ENCODE results near the gene RNF38. TPM values are rescaled to one million over a fixed set of nuclear protein-coding genes. Genes with fewer than 3 reads are reported as not detected.
A peak's percentile ranks its signal among the peaks of the same experiment; 100 is the strongest.
"Not testable (repeated sequence)": the region's sequence is repeated elsewhere in the genome, so short reads cannot be mapped to it uniquely, and the experiment has no call there.

RNF38 gene
- total RNA-seq, 1 experiment from 2014 or later: 6.9 TPM

DNA sequence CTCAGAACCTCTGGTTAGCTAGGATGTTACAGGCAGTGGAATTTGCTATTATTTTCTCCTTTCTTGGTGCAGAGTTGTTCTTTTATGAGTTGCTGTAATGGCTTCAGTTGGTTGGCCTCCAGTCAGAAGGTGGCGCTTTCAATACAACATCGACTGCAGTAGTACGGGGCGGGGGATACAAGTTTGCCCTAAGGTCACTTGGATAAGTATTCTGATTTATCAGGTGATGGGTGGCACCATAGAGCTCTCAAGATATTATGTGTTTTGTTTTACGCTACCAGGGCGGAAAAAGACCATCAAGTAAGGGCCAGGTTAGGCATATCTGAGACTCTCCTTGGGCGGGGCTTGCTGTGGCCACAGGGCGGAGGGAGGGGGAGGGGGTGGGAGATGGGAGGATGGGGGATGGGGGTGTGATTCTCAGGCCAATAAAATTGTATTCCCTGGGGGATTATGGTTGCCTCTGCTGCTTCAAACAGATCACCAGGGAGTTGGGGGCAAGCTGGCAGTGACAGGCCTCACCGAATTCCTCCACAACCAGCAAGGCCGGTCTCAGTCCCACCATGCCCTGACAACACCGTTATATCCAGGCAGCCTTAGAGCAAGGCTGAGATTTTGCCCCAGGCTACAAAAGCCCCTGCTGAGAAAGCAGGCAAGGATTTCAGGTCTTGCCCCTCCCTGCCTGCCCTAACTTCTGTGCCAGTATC is 15.9 kb upstream of the RNF38 start:
- in situ Hi-C loops (cut with HindIII; ENCODE audit: low pct_unique_long_range_greater_than_20kb, low sequenced_read_pairs): no loop called here
- DNase-seq (ENCODE audit: low read depth): no peak

- in situ Hi-C loops (cut with HindIII; ENCODE audit: low pct_unique_long_range_greater_than_20kb, low sequenced_read_pairs); DNase-seq (ENCODE audit: low read depth): not testable (repeated sequence)
These were observed 11.3 kb upstream of the RNF38 start for GRCh38 chr9:36411410-36411809.

DNA sequence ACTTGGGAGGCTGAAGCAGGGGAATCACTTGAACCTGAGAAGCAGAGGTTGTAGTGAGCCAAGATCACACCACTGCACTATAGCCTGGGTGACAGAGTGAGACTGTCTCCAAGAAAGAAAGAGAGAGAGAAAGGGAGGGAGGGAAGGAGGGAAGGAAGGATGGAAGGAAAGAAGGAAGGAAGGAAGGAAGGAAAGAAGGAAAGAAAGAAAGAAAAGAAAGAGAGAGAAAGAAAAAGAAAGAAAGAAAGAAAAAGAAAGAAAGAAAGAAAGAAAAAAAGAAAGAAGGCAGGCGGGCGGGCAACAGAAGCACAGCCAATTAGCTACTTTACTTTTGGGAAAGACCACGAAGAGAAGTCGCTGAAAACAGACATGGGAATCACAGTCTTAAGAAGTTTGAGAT is 9.0 kb upstream of the RNF38 start:
- in situ Hi-C loops (cut with HindIII; ENCODE audit: low pct_unique_long_range_greater_than_20kb, low sequenced_read_pairs); DNase-seq (ENCODE audit: low read depth): not testable (repeated sequence)

DNA sequence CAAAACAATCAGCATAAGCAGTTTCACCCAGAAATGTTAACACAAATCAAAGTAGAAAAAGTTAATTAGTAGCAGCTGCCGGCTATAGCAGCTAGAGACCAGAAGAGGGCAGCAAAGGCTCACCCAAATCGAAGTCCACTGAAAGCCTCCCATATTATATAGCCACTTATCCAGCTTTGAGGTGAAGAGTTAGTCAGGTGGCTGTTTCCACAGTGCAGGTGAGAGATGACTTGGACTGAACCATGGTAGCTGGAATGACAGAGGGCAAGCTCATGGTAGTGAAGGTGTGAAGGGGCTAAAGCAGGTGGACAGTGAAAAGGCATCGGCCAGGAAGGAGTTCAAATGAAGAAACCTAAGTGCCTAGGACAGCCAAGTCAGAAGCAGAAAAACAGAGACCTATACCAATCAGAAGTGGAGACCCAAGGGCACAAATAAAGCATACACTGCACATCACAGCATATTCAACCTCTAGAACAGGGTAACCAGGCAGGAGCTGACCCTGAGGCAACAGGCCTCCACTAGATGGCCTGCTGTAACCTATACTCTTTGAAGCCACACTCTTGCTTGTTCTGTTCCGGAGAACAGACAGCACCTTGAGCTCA is 7.2 kb upstream of the RNF38 start:
- peak; percentile 46 for DNase-seq (ENCODE audit: low read depth)
- in situ Hi-C loops (cut with HindIII; ENCODE audit: low pct_unique_long_range_greater_than_20kb, low sequenced_read_pairs): no loop called here

DNA sequence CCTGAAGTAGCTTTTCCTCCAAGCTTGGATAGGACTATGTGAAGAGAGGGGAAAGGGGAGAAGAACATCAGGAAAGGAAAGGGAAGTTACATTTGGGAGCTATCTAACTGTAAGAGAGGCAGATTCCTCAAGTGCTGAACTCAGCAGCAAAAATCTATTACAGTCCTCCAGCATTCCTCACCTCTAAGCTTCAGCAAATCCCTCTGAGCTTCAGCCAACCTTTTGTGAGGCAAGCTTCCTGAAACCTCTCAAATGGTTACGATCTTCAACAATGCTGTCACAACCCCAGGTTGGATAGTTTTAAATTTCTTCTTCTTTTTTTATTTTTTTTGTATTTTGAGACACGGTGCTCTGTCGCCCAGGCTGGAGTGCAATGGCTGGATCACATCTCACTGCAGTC is 2.5 kb upstream of the RNF38 start:
- in situ Hi-C loops (cut with HindIII; ENCODE audit: low pct_unique_long_range_greater_than_20kb, low sequenced_read_pairs): no loop called here
- no peak for DNase-seq (ENCODE audit: low read depth)

GRCh38 chr9:36401897-36402480 is 1.9 kb upstream of the RNF38 start:
- DNase-seq (ENCODE audit: low read depth): no peak
- in situ Hi-C loops (cut with HindIII; ENCODE audit: low pct_unique_long_range_greater_than_20kb, low sequenced_read_pairs): no loop called here

- no peak for DNase-seq (ENCODE audit: low read depth)
- in situ Hi-C loops (cut with HindIII; ENCODE audit: low pct_unique_long_range_greater_than_20kb, low sequenced_read_pairs): no loop called here
These were observed 1.2 kb upstream of the RNF38 start for GRCh38 chr9:36401164-36401740.

- in situ Hi-C loops (cut with HindIII; ENCODE audit: low pct_unique_long_range_greater_than_20kb, low sequenced_read_pairs): no loop called here
- DNase-seq (ENCODE audit: low read depth): peak; percentile 85
These were observed 479 bp upstream of the RNF38 start for GRCh38 chr9:36400332-36401163.

DNA sequence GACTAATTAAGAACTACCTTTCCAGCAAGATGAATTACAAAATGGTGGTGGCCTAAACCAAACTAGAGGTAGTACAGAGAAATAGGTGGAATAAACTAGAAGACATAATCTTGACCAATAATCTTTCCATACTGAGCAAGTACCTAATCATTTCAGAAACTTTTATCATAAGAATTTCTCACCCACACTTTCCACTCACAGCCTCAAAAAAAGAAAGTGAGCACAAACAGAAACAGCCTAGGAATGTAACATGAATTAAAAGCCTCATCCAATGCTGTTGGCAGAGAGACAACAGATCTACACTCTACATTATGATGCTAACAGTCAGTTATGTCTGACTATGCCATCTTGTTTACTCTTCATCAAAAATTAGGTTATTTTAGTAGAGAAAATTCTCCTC is 1.3 kb downstream of the RNF38 start:
- DNase-seq (ENCODE audit: low read depth): no peak
- in situ Hi-C loops (cut with HindIII; ENCODE audit: low pct_unique_long_range_greater_than_20kb, low sequenced_read_pairs): no loop called here

DNA sequence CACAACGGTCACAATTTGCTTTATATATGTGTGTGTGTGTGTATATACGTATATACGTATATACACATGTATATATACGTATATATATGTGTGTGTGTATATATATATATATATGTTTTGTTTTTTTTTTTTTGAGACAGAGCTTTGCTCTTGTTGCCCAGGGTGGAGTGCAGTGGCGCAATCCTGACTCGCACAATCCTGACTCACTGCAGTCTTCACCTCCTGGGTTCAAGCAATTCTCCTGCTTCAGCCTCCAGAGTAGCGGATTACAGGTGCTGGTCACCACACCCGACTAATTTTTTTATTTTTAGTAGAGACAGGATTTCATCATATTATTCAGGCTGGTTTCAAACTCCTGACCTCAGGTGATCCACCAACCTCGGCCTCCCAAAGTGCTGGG is 3.1 kb downstream of the RNF38 start:
- in situ Hi-C loops (cut with HindIII; ENCODE audit: low pct_unique_long_range_greater_than_20kb, low sequenced_read_pairs): no loop called here
- no peak for DNase-seq (ENCODE audit: low read depth)

DNA sequence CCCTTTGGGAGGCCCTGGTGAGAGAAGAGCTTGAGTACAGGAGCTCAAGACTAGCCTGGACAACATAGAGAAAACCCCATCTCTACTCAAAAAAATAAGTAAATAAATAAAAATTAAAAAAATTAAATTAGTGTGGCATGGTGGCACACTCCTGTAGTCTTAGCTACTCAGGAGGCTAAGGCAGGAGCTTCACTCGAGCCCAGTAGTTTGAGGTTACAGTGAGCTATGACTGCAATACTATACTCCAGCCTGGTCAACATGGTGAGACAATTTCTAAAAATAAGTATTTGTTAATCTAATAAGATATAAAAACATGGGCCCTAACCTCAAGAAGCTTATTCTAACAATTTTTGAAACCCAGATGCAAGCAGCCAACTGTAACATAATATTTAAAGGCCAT is 7.6 kb downstream of the RNF38 start:
- in situ Hi-C loops (cut with HindIII; ENCODE audit: low pct_unique_long_range_greater_than_20kb, low sequenced_read_pairs): no loop called here
- no peak for DNase-seq (ENCODE audit: low read depth)

- in situ Hi-C loops (cut with HindIII; ENCODE audit: low pct_unique_long_range_greater_than_20kb, low sequenced_read_pairs): no loop called here
- DNase-seq (ENCODE audit: low read depth): no peak
These were observed 10.5 kb downstream of the RNF38 start for GRCh38 chr9:36389590-36389989.

GRCh38 chr9:36386396-36386965 is 13.6 kb downstream of the RNF38 start:
- DNase-seq (ENCODE audit: low read depth); in situ Hi-C loops (cut with HindIII; ENCODE audit: low pct_unique_long_range_greater_than_20kb, low sequenced_read_pairs): not testable (repeated sequence)

DNA sequence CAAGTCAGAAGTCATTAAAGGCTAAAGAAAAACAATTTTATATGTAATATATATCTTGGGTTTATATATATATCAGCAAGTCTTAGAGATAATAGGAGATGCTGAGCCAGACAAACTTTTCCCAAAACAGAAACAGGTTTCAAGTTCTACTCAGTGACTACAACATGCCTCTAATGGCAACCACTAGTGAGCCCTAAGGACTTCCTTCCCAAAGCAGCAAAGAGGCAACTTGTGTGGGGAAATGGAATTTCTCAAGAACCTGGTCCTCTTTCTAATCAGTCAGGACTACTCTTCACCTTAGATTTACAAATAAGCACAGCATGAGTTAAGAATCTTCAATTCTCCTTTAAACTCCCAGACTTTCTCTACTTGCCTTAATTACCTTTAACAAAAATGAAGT is 17.6 kb downstream of the RNF38 start:
- in situ Hi-C loops (cut with HindIII; ENCODE audit: low pct_unique_long_range_greater_than_20kb, low sequenced_read_pairs): no loop called here
- DNase-seq (ENCODE audit: low read depth): no peak

GRCh38 chr9:36364577-36364976 is 35.5 kb downstream of the RNF38 start:
- in situ Hi-C loops (cut with HindIII; ENCODE audit: low pct_unique_long_range_greater_than_20kb, low sequenced_read_pairs): no loop called here
- no peak for DNase-seq (ENCODE audit: low read depth)

DNA sequence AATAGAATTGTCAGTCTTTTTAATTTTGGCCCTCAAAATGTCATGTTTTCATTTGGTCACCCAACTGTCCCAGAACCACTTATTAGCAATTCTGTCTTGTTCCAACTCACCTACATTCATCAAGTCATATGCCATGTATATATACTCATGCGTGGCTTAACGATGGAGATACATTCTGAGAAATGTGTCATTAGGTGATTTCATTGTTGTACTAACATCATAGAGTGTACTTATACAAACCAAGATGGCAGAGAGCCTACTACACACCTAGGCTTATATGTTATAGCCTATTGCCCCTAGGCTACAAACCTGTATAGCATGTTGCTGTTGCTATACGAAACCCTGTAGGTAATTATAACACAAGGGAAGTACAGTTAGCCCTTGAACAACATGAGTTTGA is 36.6 kb downstream of the RNF38 start:
- no peak for DNase-seq (ENCODE audit: low read depth)
- in situ Hi-C loops (cut with HindIII; ENCODE audit: low pct_unique_long_range_greater_than_20kb, low sequenced_read_pairs): no loop called here

DNA sequence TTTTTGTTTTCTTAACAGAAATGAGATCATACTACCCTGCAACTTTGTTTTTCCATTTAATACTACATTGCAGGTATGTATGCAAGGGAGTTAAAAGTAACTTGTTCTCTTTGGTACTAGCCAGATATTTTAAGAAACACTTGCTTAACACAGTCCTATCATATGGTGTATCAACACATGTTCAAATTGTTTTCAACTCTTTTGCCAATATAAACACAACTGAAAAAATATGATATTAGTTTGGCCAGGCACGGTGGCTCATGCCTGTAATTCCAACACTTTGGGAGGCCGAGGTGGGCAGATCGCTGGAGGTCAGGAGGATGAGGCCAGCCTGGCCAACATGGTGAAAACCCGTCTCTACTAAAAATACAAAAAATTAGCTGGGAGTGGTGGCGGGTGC is 41.6 kb downstream of the RNF38 start:
- in situ Hi-C loops (cut with HindIII; ENCODE audit: low pct_unique_long_range_greater_than_20kb, low sequenced_read_pairs): no loop called here

GRCh38 chr9:36357639-36358038 is 42.4 kb downstream of the RNF38 start:
- in situ Hi-C loops (cut with HindIII; ENCODE audit: low pct_unique_long_range_greater_than_20kb, low sequenced_read_pairs): no loop called here
- no peak for DNase-seq (ENCODE audit: low read depth)

More for the DNA sequence above, 41.6 kb downstream of the RNF38 start:
- DNase-seq (ENCODE audit: low read depth): no peak
